Endothelial cell of umbilical vein (primary cell): Measurements from ENCODE around the gene WDR7. TPM values are rescaled to one million over a fixed set of nuclear protein-coding genes. Genes with fewer than 3 reads are reported as not detected.

Experiments
- BruUV-seq: library from RNA; stranded (reverse); fragments of 400-500 nt; replicated peaks from 2 replicates; lab custom pipeline; 2021; lab: Mats Ljungman, UMichigan
- CTCF ChIA-PET: fragments of 300-600, 350-600 bp; sonication (Branson Sonifier 250); formaldehyde crosslinking; loops from one replicate; lab custom pipeline; 2021; ENCODE audit warnings: antibody characterized with exemption, inconsistent platforms; lab: Charles Lee
- POLR2A ChIA-PET: fragments of 300-600, 350-600 bp; sonication (Branson Sonifier 250); formaldehyde crosslinking; loops from one replicate; lab custom pipeline; 2021; ENCODE audit warnings: antibody characterized with exemption, inconsistent platforms; lab: Charles Lee
- DNase-seq: peaks from one replicate; pipeline ENCODE4 v3.0.0-alpha.2; 2011; ENCODE audit warnings: low read depth, low spot score
- FAIRE-seq: peaks from 2 replicates; lab custom pipeline; 2011; peaks lifted over from hg19 to GRCh38; lab: Jason Lieb, UNC
- H2AFZ ChIP-seq: 2 replicates; pipeline ENCODE4 v1.6.0; 2012; ENCODE audit warnings: low read depth, low read length, control low read depth, inconsistent platforms
- H3K27ac ChIP-seq: 2 replicates; pipeline ENCODE4 v1.5.1; 2011; ENCODE audit warnings: low read depth, mild to moderate bottlenecking, control low read depth, low read length, moderate library complexity; ENCODE audit not compliant: insufficient read depth
- H3K27me3 ChIP-seq, 2 experiments: 2 replicates each; pipeline versions ENCODE4 v1.6.0 to v1.6.1; 2011; ENCODE audit warnings: low read length in 2 of 2, mixed read lengths in 1 of 2; ENCODE audit not compliant: control insufficient read depth in 2 of 2, insufficient read depth in 2 of 2
- H3K36me3 ChIP-seq, 2 experiments: 2 replicates in 1 of 2; 3 replicates in 1 of 2; pipeline ENCODE4 v1.5.1; 2011; ENCODE audit warnings: low read length in 2 of 2, mild to moderate bottlenecking in 1 of 2, moderate library complexity in 1 of 2; ENCODE audit not compliant: control insufficient read depth in 2 of 2, insufficient read depth in 2 of 2; ENCODE audit errors: extremely low read depth in 1 of 2
- H3K4me1 ChIP-seq: 3 replicates; pipeline ENCODE4 v1.5.1; 2011; ENCODE audit warnings: mild to moderate bottlenecking, low read length; ENCODE audit not compliant: control insufficient read depth, insufficient read depth; ENCODE audit errors: extremely low read depth
- H3K4me2 ChIP-seq: 2 replicates; pipeline ENCODE4 v1.6.1; 2011; ENCODE audit warnings: low read length, control low read depth, mixed read lengths; ENCODE audit not compliant: insufficient read depth
- H3K4me3 ChIP-seq, 3 experiments: fragments of 200-600 bp in 1 of 3; sonication (generic), shearing (Covaris generic) in 1 of 3; replicated peaks in 1 of 3; 2 replicates each; pipeline ENCODE4 v1.5.1; 2011 to 2016; ENCODE audit warnings: control low read depth in 3 of 3, low read length in 3 of 3, mild to moderate bottlenecking in 2 of 3, inconsistent platforms in 1 of 3, low read depth in 1 of 3, moderate library complexity in 1 of 3; ENCODE audit not compliant: insufficient read depth in 1 of 3
- H3K79me2 ChIP-seq: 2 replicates; pipeline ENCODE4 v1.6.0; 2012; ENCODE audit warnings: low read length, inconsistent platforms; ENCODE audit not compliant: control insufficient read depth, insufficient read depth
- H3K9ac ChIP-seq: replicated peaks from 2 replicates; pipeline ENCODE3; 2011; ENCODE audit warnings: low read length, control low read depth; ENCODE audit not compliant: insufficient read depth; ENCODE audit errors: extremely low read depth
- H3K9me1 ChIP-seq: replicated peaks from 3 replicates; pipeline ENCODE4 v1.6.0; 2011; ENCODE audit warnings: mild to moderate bottlenecking, low read length; ENCODE audit not compliant: control insufficient read depth, insufficient read depth; ENCODE audit errors: extremely low read depth
- H3K9me3 ChIP-seq: replicated peaks from 2 replicates; pipeline ENCODE4 v1.5.1; 2012; ENCODE audit warnings: low read length, inconsistent platforms; ENCODE audit not compliant: control insufficient read depth, insufficient read depth
- H4K20me1 ChIP-seq: replicated peaks from 2 replicates; pipeline ENCODE3; 2011; ENCODE audit warnings: mild to moderate bottlenecking, low read length; ENCODE audit not compliant: control insufficient read depth, insufficient read depth; ENCODE audit errors: extremely low read depth
- EZH2 ChIP-seq: IDR thresholded peaks from 2 replicates; pipeline ENCODE4 v1.6.1; 2012; ENCODE audit warnings: borderline replicate concordance, low read depth, mild to moderate bottlenecking, moderate library complexity, low read length, inconsistent platforms; ENCODE audit not compliant: severe bottlenecking
- FOS ChIP-seq: IDR thresholded peaks from 2 replicates; pipeline ENCODE4 v1.6.1; 2011; ENCODE audit warnings: mild to moderate bottlenecking, low read length, moderate library complexity, borderline replicate concordance; ENCODE audit not compliant: insufficient read depth
- GATA2 ChIP-seq: IDR thresholded peaks from 2 replicates; pipeline ENCODE4 v1.7.0; 2011; ENCODE audit warnings: low read depth, mild to moderate bottlenecking, moderate library complexity, mixed read lengths, low read length; ENCODE audit not compliant: insufficient read length, insufficient read depth
- JUN ChIP-seq: IDR thresholded peaks from 2 replicates; pipeline ENCODE4 v1.6.1; 2011; ENCODE audit warnings: borderline replicate concordance, low read depth; ENCODE audit not compliant: insufficient read length, insufficient read depth
- MYC ChIP-seq: IDR thresholded peaks from one replicate; pipeline ENCODE4 v1.6.1; 2011; ENCODE audit warnings: mild to moderate bottlenecking, low read depth, low read length
- POLR2A ChIP-seq: IDR thresholded peaks from 2 replicates; pipeline ENCODE4 v1.6.1; 2012; ENCODE audit warnings: low read depth, mild to moderate bottlenecking, control low read depth, low read length
- POLR2AphosphoS5 ChIP-seq: IDR thresholded peaks from 2 replicates; pipeline ENCODE4 v1.6.1; 2012; ENCODE audit warnings: low read depth, mild to moderate bottlenecking, control low read depth, low read length, moderate library complexity; ENCODE audit not compliant: insufficient read depth
- dilution Hi-C: fragments of 300-500 bp; cut with MboI; formaldehyde crosslinking; loops from one replicate; pipeline ENCODE4 v1.15.0; 2019; ENCODE audit warnings: low sequenced_read_pairs; ENCODE audit not compliant: extremely low pct_ligation_motif_present
- intact Hi-C: fragments of 100-400 bp; cut with micrococcal nuclease; formaldehyde crosslinking; loops from one replicate; pipeline ENCODE4 v1.10.0; 2022
- polyA plus RNA-seq, 4 experiments: library from polyadenylated mRNA; depleted of rRNA in 3 of 4; stranded (reverse) in 3 of 4; unstranded in 1 of 4; fragments of >200 nt; gene quantifications; 2 replicates each; pipeline versions ENCODE4 v1.2.1 to v1.2.3, GENCODE V29; 2011 to 2012; ENCODE audit warnings: missing spikeins in 1 of 4
- total RNA-seq: library from RNA; stranded (reverse); gene quantifications from 2 replicates; pipeline ENCODE4 v1.2.3, GENCODE V29; 2021
- TF ChIP-seq, protein P1 (sequence below), 2 donors: IDR thresholded peaks; 1 replicate in 1 of 2; 2 replicates in 1 of 2; pipeline ENCODE4 v1.5.1; 2011; ENCODE audit warnings: low read length in 2 of 2, mild to moderate bottlenecking in 2 of 2, moderate library complexity in 2 of 2, control low read depth in 1 of 2, inconsistent platforms in 1 of 2, low read depth in 1 of 2; ENCODE audit not compliant: insufficient read depth in 1 of 2; ENCODE audit errors: extremely low read depth in 1 of 2
- TF ChIP-seq, protein P2 (sequence below): IDR thresholded peaks from 2 replicates; pipeline ENCODE4 v1.6.1; 2011; ENCODE audit not compliant: insufficient read depth, insufficient read length

Gene WDR7
- total and polyA plus RNA-seq, 2 donors (not counting 3 experiments of a cell fraction or from before 2014, with no cell fraction given): 5.9 to 19.0 TPM

DNA sequence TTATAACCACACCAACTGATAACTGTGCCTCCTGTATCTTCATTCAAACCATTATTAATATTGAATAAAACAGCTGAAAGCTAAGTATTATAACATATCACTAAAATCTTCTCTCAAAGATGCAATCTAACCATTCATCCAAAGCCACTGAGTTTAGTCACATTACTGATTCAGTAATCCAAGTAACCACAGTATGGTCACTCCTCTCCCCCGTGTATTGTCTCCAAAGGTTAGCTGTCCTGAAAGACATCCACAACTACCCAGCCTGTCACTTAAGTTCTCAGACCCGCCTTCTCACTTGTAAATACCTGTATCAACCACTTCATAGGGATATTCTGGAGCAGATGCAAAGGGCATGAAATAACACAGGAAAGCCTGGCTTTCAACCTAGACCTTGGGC lies 282.3 kb downstream of the WDR7 start:
- H3K27ac ChIP-seq: no peak overlapping the region
- dilution Hi-C loops (no loop called here), intact Hi-C loops (no loop called here)
- no peak for FAIRE-seq
- no peaks in the 10 kb centered on the region for H3K9me1 ChIP-seq
- no peaks in the 10 kb centered on the region for H3K4me1 ChIP-seq
- no peak overlapping the region for H3K4me2 ChIP-seq
- no peaks in the 10 kb centered on the region for H3K36me3 ChIP-seq
- DNase-seq: no peak
- H3K27me3 ChIP-seq: no peaks in the 10 kb centered on the region
- CTCF ChIA-PET: no interaction called here
- H4K20me1 ChIP-seq: no peaks in the 10 kb centered on the region
- H3K9ac ChIP-seq: no peak overlapping the region
- POLR2A ChIA-PET: no interaction called here
- no peak overlapping the region for H3K4me3 ChIP-seq
- TF ChIP-seq JUN: no peak
- TF ChIP-seq, protein P1, sequence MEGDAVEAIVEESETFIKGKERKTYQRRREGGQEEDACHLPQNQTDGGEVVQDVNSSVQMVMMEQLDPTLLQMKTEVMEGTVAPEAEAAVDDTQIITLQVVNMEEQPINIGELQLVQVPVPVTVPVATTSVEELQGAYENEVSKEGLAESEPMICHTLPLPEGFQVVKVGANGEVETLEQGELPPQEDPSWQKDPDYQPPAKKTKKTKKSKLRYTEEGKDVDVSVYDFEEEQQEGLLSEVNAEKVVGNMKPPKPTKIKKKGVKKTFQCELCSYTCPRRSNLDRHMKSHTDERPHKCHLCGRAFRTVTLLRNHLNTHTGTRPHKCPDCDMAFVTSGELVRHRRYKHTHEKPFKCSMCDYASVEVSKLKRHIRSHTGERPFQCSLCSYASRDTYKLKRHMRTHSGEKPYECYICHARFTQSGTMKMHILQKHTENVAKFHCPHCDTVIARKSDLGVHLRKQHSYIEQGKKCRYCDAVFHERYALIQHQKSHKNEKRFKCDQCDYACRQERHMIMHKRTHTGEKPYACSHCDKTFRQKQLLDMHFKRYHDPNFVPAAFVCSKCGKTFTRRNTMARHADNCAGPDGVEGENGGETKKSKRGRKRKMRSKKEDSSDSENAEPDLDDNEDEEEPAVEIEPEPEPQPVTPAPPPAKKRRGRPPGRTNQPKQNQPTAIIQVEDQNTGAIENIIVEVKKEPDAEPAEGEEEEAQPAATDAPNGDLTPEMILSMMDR (IDR thresholded peaks at IDR 0.05; ENCODE audit: extremely low read depth in 1 of 2, insufficient read depth in 1 of 2, low read depth in 1 of 2, low read length in 2 of 2): no peak
- TF ChIP-seq EZH2: no peak
- TF ChIP-seq, protein P2, sequence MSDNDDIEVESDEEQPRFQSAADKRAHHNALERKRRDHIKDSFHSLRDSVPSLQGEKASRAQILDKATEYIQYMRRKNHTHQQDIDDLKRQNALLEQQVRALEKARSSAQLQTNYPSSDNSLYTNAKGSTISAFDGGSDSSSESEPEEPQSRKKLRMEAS: no peak
- no peak overlapping the region for H2AFZ ChIP-seq
- H3K79me2 ChIP-seq: no peaks in the 10 kb centered on the region
- BruUV-seq: no TSS peak
- H3K9me3 ChIP-seq: no peaks in the 10 kb centered on the region

DNA sequence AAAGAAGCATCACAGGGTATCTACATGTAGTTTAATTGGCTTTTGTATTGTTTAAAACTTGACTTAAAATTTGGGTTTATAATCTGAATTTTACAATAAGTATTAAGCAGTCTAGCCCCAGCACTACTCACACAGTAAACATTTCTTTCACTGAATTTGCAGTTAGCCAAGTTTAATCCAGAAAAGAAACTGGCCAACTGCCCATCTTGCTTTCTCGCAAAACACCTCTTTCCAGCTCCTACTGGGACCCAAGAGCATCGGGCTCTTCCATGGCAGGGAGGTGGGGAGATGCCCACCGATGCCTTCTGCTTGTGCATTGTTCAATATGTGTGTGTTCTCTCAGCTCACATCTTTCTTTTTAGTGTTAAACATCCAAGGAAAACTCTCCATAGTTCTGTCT lies 283.0 kb downstream of the WDR7 start:
- Histone ChIP-seq H3K9me1 (no peaks in the 10 kb centered on the region), H4K20me1 (no peaks in the 10 kb centered on the region), H3K4me3 (no peak overlapping the region), H3K4me2 (no peak overlapping the region), H3K27me3 (no peaks in the 10 kb centered on the region), H3K9me3 (no peaks in the 10 kb centered on the region), H3K79me2 (no peaks in the 10 kb centered on the region), H3K36me3 (no peaks in the 10 kb centered on the region), H3K9ac (no peak overlapping the region), H3K27ac (no peak overlapping the region), H3K4me1 (no peaks in the 10 kb centered on the region), H2AFZ (no peak overlapping the region)
- no peak for TF ChIP-seq POLR2A
- TF ChIP-seq EZH2: no peak
- TF ChIP-seq GATA2: no peak
- no peak for TF ChIP-seq MYC
- TF ChIP-seq, protein P2: no peak
- TF ChIP-seq FOS: no peak
- no peak for TF ChIP-seq POLR2AphosphoS5
- no peak for TF ChIP-seq JUN
- intact Hi-C loops: no loop called here
- no peak for DNase-seq
- dilution Hi-C loops: no loop called here
- ChIA-PET POLR2A (no interaction called here), CTCF (no interaction called here)
- no TSS peak for BruUV-seq
- FAIRE-seq: no peak
